ENCODE data around the gene KCNQ1. TPM values are rescaled to one million over a fixed set of nuclear protein-coding genes. Genes with fewer than 3 reads are reported as not detected.

Gene KCNQ1
- polyA plus RNA-seq, 5 donors = 6.2 to 11.5 (median 8.5) TPM

DNA sequence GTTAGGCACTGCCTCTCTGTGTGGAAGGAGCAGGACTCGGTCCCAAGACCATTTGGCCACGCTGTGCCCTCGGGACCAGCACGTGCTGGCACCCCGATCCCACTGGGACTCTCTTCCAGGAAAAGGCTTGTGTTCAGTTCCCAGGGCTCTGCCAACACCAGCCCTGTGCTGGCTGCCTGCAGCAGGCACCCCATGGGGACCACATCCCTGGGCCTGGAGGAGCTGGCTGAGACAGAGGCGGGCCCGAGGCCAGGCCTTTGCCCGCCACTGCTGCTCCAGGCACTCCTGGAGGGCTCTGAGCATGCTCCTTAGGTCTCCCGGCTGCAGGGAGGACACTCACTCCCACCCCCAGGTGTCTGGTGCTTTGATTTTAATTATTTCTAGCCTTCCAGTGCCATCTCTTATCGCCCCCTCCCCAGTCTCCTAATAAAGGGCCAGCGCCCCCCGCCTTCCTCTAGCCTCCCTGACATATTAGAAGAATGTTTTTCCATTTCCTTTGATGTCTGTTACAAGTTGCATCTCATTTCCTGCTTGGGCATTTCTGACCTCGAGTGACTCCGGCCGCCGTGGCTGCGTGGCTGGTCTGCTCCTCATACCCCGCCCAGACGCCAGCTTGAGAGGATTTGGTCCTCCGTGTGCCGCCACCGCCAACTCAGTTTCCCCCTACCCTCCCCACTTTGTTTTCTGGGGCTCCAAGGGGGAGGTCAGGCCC is 426.3 kb downstream of the KCNQ1 start:
- DNase-seq = no peak

DNA sequence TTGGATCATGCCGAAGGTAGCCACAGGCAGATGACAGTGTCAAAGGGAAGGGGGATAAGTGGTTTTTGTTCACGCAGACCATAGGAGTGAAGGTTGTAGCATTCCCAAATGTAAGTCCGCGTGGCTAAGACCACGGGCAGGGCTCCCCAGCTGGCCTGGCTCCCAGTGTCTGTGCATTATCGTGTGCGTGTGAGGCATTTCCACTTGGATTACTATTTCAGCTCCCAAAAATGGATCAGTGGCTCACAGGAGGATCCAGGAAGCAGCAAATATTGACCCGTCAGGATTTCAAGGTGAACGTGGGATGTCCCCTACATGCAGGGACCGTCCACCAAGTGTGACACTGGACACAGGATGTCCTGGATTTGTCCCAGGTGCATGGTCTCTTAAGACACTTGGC is 430.2 kb downstream of the KCNQ1 start:
- no peak for DNase-seq

- no peak for DNase-seq
Observed at GRCh38 chr11:2877474-2877873, 432.7 kb downstream of the KCNQ1 start.

- DNase-seq = no peak
Observed at GRCh38 chr11:2878782-2879181, 434.0 kb downstream of the KCNQ1 start.

DNA sequence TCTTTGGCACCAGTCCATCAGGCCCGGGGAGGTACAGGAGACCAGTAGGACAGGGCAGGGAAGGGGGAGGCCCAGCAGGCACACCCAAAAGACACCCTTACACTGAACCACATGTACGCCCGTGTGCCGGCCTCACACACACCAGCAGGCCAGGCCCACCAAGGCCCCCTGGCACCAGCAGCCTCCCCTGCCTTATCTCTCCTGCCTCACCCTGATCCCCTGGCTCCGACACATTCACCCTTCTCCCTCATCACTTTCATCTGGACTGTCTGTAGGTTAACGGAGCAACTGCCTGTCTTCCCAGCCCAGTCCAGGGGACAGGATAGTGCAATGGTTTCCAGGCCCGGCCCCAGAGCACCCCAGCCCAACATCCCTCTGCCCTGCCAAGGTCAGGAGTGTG is 435.8 kb downstream of the KCNQ1 start:
- DNase-seq = no peak

GRCh38 chr11:2881076-2881980 is 436.5 kb downstream of the KCNQ1 start:
- no peak for DNase-seq

DNA sequence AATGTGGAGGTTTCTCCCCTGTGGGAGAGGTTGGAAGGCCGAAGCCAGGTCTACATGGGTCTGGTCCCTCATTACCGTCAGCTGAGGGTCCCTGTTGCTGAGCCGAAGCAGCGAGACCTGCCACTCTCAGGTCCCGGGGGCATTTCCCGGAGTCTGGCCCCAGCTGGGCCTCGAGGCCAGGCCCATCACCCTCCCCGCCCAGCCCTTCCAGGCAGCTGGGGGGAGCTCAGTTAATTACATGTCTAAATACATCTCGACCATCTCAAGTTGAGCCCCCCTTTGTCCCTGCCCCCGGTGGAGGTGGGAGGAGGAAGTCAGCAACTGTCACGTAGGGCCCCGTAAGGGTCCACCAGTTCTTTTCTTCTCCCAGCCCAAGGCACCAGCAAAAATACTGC is 437.2 kb downstream of the KCNQ1 start:
- no peak for DNase-seq

- no peak for DNase-seq
Observed at GRCh38 chr11:2882396-2883110, 437.7 kb downstream of the KCNQ1 start.

DNA sequence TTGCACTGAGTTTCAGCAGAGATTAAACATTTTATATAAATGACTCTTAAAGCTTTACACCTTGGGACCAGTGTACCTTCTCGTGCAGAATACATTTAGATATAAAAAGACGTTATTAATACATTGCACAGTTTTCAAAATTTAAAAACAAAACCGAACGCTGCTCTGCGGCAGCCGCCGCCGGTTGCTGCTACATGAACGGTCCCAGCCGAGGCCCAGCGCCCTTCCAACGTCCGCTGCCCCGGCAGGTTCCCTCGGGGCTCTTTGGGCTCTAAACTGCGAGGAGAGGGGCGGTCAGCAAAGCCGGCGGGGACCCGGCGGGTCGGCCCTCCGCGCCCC is 438.8 kb downstream of the KCNQ1 start:
- no peak for DNase-seq

DNA sequence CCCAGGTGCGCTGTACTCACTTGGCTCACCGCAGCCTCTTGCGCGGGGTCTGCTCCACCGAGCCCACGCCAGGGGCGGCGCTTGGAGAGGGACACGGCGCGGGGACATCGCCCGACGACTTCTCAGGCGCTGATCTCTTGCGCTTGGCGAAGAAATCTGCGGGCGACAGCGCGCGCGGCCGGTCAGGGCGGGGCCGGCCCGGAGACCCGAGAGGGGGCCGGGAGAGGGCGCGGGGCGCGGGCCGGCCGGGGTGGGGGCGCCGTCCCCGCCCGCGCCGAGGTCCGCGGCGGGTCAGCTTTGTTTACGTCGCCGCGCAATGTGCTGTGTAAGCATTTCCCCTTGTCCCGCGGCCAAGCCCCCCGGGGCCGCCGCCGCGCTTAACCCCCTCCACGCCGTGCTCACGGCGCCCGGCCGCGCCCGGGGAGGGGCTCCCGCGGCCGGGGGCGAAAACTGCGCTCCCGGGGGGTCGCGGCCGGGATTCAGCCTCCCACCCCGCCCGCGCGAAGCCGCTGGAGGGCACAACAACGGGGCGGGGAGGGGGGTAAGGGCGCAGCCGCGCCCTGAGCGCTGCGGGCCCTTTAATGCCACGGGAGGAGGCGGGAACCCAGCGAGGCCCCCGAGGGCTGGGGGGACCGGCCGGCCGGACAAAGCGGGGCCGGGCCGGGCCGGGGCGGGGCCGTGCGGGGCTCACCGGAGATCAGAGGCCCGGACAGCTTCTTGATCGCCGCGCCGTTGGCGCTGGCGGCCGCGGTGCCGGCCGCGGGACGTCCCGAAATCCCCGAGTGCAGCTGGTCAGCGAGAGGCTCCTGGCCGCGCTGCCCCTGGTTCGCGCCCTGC is 439.4 kb downstream of the KCNQ1 start:
- peak; percentile 72 to 75 for DNase-seq

DNA sequence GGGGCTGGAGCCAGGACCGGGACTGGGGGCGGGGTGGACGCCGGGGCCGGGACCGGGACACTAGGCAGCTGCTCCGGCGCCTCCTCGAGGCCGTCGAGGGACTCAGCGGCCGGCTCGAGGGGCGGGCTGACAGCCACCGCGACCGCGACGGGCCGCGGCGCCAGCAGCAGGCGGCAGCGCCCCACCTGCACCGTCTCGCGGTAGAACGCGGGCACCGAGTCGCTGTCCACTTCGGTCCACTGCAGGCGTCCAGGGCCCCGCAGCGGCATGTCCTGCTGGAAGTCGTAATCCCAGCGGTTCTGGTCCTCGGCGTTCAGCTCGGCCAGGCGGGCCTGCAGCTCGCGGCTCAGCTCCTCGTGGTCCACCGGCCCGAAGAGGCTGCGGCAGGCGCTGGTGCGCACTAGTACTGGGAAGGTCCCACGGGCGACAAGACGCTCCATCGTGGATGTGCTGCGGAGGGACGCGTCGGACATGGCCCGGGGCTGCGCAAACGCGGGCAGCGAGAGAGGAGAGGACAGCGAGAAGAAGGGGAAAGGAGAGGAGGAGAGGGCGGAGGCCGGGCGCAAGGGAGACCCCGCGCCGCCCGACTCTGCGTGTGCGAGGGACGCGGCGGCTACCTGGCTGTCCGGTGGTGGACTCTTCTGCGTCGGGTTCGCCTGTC is 440.3 kb downstream of the KCNQ1 start:
- peak in 1 of 2 donors; percentile 62 for DNase-seq

GRCh38 chr11:2885678-2886081 is 440.9 kb downstream of the KCNQ1 start, which contains the start of gene CDKN1C:
CDKN1C (minus strand) TSS chr11:2885775; CDS start chr11:2885456, 319 bp downstream.
- DNase-seq = peak; percentile 93 to 95

GRCh38 chr11:2886191-2886894 is 441.5 kb downstream of the KCNQ1 start:
- peak; percentile 72 to 76 for DNase-seq

GRCh38 chr11:2886936-2887335 is 442.1 kb downstream of the KCNQ1 start:
- no peak for DNase-seq

- no peak for DNase-seq
Observed at GRCh38 chr11:2887515-2888195, 442.8 kb downstream of the KCNQ1 start.

DNA sequence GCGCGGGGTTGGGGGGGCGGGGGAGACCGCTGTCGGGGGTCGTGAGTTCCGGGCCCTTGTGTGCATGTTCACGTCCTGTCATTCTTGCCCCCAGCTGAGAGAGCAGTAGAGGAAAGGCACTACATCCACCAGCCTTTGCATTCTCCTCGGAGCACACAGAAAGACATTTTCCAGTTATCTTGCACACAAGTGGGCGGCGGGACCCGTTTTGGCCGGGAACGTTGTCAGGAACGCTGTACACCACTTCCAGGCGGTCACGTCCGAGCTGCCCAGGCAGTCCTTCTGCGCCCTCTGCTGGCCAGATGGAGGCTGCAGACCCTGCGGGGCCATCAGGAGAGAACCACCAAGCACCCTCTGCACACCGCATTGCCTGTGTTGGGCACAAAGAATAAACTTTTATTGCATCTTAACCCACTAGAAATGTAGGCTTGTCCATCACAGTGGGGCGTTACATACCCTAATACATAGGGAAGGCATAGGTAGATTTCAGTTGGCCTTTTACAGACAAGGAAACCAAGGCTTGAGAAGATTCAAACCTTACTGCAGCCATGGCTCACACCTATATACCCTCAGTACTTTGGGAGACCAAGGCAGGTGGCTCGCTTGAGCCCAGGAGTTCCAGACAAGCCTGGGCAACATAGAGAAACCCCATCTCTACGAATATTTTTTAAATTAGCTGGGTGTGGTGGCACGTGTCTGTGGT is 443.6 kb downstream of the KCNQ1 start:
- peak; percentile 80 to 88 for DNase-seq

DNA sequence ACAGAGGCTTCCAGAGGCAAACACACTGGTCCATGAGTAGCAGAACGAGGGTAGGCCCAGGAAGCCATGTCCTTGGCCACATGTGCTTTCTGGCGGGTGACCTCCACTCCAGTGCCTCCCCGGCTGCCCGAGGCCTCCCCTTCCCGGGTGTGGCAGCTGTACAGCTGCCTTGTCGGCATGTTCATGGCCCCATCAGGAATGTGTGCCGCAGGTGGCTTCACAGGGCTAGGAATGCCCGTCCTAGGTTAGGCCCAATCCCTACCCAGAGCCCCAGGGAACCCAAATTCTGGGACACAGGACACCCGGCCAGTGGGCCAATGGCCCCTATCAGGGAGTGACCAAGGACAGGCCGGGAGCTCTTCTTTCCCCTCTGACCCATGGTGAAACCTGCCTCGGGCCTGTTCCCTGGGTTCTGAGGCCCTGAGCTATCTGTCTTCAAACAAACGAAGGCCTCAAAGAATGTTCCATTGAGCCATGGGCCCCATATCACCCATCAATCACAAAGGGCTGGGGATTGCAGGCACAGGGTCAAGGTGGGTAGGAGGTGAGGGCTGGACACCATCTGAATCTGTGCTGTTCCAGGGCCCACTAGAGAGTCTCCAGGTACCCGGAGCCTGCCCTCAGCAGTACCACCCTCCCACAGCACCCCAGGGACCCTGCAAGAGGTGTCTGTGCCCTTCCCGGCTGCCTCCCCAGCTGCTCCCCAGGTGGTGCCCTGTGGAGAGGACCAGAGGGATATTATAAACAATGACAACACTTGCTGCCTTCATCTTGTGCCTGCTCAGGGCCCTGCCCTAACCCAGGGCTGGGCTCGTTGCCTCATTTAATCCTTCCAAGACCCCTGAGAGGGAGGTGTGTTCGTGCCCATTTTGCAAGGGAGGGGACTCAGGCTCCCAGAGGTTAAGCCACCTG is 444.8 kb downstream of the KCNQ1 start:
- no peak for DNase-seq

All from right lung (tissue), 5 donors.